Keratinocyte (primary cell): ENCODE measurements around the gene BCL2. TPM values are rescaled to one million over a fixed set of nuclear protein-coding genes. Genes with fewer than 3 reads are reported as not detected.

ENCODE experiments used
- DNase-seq: peaks from one replicate; pipeline ENCODE4 v3.0.0-alpha.2; 2011; ENCODE audit warnings: low read depth, missing footprints, low spot score
- FAIRE-seq: peaks from 2 replicates; lab custom pipeline; 2011; peaks lifted over from hg19 to GRCh38; lab: Jason Lieb, UNC
- H2AFZ ChIP-seq: 2 replicates; pipeline ENCODE4 v1.6.0; 2012; ENCODE audit warnings: low read length, control low read depth, inconsistent platforms; ENCODE audit not compliant: control insufficient read depth
- H3K27ac ChIP-seq: 2 replicates; pipeline ENCODE4 v1.5.1; 2011; ENCODE audit warnings: low read length; ENCODE audit not compliant: control insufficient read depth, insufficient read depth
- H3K27me3 ChIP-seq: 3 replicates; pipeline ENCODE4 v1.6.0; 2011; ENCODE audit warnings: low read length; ENCODE audit not compliant: control insufficient read depth, insufficient read depth; ENCODE audit errors: extremely low read depth
- H3K36me3 ChIP-seq, 2 experiments: 2 replicates in 1 of 2; 3 replicates in 1 of 2; pipeline ENCODE4 v1.5.1; 2011; ENCODE audit warnings: low read length in 2 of 2, mild to moderate bottlenecking in 1 of 2; ENCODE audit not compliant: control insufficient read depth in 2 of 2, insufficient read depth in 2 of 2; ENCODE audit errors: extremely low read depth in 1 of 2
- H3K4me1 ChIP-seq: 3 replicates; pipeline ENCODE4 v1.5.1; 2011; ENCODE audit warnings: low read length; ENCODE audit not compliant: control insufficient read depth, insufficient read depth; ENCODE audit errors: extremely low read depth
- H3K4me2 ChIP-seq: 3 replicates; pipeline ENCODE4 v1.6.0; 2011; ENCODE audit warnings: low read depth, low read length; ENCODE audit not compliant: control insufficient read depth, insufficient read depth; ENCODE audit errors: extremely low read depth
- H3K4me3 ChIP-seq, 3 experiments: fragments of 200-600 bp in 1 of 3; sonication (generic) in 1 of 3; 2 replicates in 2 of 3; 3 replicates in 1 of 3; pipeline ENCODE4 v1.5.1; 2011 to 2016; ENCODE audit warnings: low read length in 3 of 3, mild to moderate bottlenecking in 3 of 3, control low read depth in 2 of 3, inconsistent platforms in 1 of 3, low read depth in 1 of 3, mixed read lengths in 1 of 3, mixed run types in 1 of 3, moderate library complexity in 1 of 3; ENCODE audit not compliant: control insufficient read depth in 2 of 3, insufficient read depth in 2 of 3; ENCODE audit errors: extremely low read depth in 1 of 3
- H3K79me2 ChIP-seq: 2 replicates; pipeline ENCODE4 v1.6.0; 2012; ENCODE audit warnings: low read length; ENCODE audit not compliant: control insufficient read depth, insufficient read depth
- H3K9ac ChIP-seq: 3 replicates; pipeline ENCODE4 v1.6.0; 2011; ENCODE audit warnings: low read length; ENCODE audit not compliant: control insufficient read depth, insufficient read depth; ENCODE audit errors: extremely low read depth
- H3K9me1 ChIP-seq: 3 replicates; pipeline ENCODE4 v1.6.0; 2011; ENCODE audit warnings: low read length; ENCODE audit not compliant: control insufficient read depth, insufficient read depth; ENCODE audit errors: extremely low read depth
- H3K9me3 ChIP-seq: 2 replicates; pipeline ENCODE4 v1.5.1; 2012; ENCODE audit warnings: low read depth, low read length; ENCODE audit not compliant: control insufficient read depth
- H4K20me1 ChIP-seq: 3 replicates; pipeline ENCODE4 v1.6.0; 2011; ENCODE audit warnings: low read length; ENCODE audit not compliant: control insufficient read depth, insufficient read depth; ENCODE audit errors: extremely low read depth
- EZH2 ChIP-seq: IDR thresholded peaks from one replicate; pipeline ENCODE4 v1.6.1; 2012; ENCODE audit warnings: inconsistent platforms, mild to moderate bottlenecking, low read length, moderate library complexity
- dilution Hi-C: fragments of 300-500 bp; cut with MboI; formaldehyde crosslinking; loops from one replicate; pipeline ENCODE4 v1.7.0; 2020; ENCODE audit warnings: low sequenced_read_pairs; ENCODE audit not compliant: extremely low pct_ligation_motif_present
- polyA plus RNA-seq, 5 experiments: library from polyadenylated mRNA; depleted of rRNA in 3 of 5; stranded (reverse) in 3 of 5; stranded (forward) in 1 of 5; unstranded in 1 of 5; fragments of >200 nt; gene quantifications; 1 replicate in 1 of 5; 2 replicates in 3 of 5; 3 replicates in 1 of 5; pipeline versions ENCODE4 v1.2.1 to v1.2.3, GENCODE V29; 2011 to 2012; ENCODE audit warnings: missing spikeins in 2 of 5, low read depth in 1 of 5, low replicate concordance in 1 of 5
- TF ChIP-seq, protein P1 (sequence below), 3 experiments: IDR thresholded peaks in 1 of 3; conservative IDR thresholded peaks in 1 of 3; optimal IDR thresholded peaks in 1 of 3; 2 replicates in 2 of 3; 3 replicates in 1 of 3; pipeline versions ENCODE3 to v1.5.1; 2011; ENCODE audit warnings: low read length in 3 of 3, mild to moderate bottlenecking in 3 of 3, moderate library complexity in 2 of 3, control low read depth in 1 of 3, inconsistent platforms in 1 of 3; ENCODE audit not compliant: insufficient read depth in 2 of 3; ENCODE audit errors: extremely low read depth in 1 of 3

The BCL2 gene
- polyA plus RNA-seq, 1 donor (not counting 4 experiments of a cell fraction or from before 2014, with no cell fraction given), result 0.30 TPM

DNA sequence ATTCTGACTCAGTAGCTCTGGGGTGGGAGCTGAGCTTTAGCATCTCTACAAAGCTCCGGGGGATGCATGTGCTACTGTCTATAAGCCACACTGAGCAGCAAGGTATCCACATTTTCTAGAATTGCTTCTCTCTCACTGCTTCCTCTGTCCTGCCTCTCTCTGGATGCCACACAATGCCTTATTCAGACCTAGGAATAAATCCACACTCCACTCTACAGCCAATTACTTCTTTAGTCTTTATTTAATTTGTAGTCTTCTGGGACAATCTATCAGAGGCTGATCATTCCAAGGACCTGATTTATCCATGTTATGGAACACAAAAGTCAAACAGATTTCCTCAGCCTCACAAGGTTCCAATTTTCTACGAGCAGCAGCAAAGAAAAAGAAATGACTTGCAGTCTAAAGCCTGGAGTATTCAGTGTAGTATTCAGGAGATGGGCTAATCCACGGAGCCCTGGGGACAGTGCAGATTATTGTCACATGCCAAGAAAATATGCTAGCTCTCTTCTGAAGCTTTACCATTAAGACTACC lies 4.4 kb downstream of the BCL2 start:
- no peak for DNase-seq
- H3K4me3 ChIP-seq, result no peak overlapping the region
- H3K27me3 ChIP-seq, result peaks cover 10% of the 10 kb centered on the region
- H2AFZ ChIP-seq, result no peak overlapping the region
- FAIRE-seq, result no peak
- H3K9me1 ChIP-seq, result no peaks in the 10 kb centered on the region
- no peaks in the 10 kb centered on the region for H4K20me1 ChIP-seq
- H3K9me3 ChIP-seq, result no peaks in the 10 kb centered on the region
- TF ChIP-seq, protein P1, sequence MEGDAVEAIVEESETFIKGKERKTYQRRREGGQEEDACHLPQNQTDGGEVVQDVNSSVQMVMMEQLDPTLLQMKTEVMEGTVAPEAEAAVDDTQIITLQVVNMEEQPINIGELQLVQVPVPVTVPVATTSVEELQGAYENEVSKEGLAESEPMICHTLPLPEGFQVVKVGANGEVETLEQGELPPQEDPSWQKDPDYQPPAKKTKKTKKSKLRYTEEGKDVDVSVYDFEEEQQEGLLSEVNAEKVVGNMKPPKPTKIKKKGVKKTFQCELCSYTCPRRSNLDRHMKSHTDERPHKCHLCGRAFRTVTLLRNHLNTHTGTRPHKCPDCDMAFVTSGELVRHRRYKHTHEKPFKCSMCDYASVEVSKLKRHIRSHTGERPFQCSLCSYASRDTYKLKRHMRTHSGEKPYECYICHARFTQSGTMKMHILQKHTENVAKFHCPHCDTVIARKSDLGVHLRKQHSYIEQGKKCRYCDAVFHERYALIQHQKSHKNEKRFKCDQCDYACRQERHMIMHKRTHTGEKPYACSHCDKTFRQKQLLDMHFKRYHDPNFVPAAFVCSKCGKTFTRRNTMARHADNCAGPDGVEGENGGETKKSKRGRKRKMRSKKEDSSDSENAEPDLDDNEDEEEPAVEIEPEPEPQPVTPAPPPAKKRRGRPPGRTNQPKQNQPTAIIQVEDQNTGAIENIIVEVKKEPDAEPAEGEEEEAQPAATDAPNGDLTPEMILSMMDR (optimal IDR thresholded peaks at IDR 0.05 in 1 of 3, IDR thresholded peaks at IDR 0.05 in 1 of 3, conservative IDR thresholded peaks at IDR 0.05 in 1 of 3; ENCODE audit: extremely low read depth in 1 of 3, insufficient read depth in 2 of 3, low read length in 3 of 3), result no peak
- TF ChIP-seq EZH2, result no peak
- peaks cover 15% of the 10 kb centered on the region for H3K4me1 ChIP-seq
- no peak overlapping the region for H3K9ac ChIP-seq
- no peak overlapping the region for H3K4me2 ChIP-seq
- dilution Hi-C loops, result loop anchor here (25.0 kb wide), 1 partner anchor 303 kb away; no protein-coding TSS in a partner anchor
- no peak overlapping the region for H3K27ac ChIP-seq
- H3K36me3 ChIP-seq, result no peaks in the 10 kb centered on the region
- H3K79me2 ChIP-seq, result no peaks in the 10 kb centered on the region

DNA sequence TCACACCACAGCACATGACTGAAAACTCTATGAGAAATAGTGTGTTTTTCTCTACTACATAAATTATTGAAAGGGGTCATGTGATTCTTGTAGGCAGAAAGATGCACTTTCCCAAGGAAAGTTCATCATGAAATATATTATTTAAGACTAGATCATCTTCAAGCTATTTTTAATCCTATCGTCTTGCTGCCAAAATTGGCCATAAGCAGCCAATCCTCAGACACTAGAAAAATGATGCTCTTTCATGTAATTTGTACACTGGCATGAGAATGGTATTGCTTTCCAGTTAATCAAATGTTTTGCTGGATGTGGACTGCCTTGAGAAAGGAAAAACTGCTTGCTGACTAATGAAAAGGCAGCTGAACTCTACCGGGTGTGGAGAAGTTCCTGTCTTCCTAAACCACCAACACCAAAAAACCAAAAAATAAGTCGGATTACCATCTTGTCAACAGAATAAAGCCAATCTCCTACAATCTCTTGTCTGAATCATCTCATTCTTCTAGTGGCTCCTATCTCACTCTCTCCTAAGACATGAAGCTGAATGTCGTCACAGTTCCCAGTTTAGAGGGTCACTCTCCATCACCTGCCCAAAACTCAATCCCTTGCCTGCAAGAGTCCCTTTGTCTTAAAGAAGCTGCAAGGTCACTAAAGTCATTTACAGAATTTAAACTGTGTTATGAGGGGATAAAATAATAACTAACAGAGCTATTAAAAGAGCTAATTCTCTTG lies 5.3 kb downstream of the BCL2 start:
- TF ChIP-seq, protein P1 (optimal IDR thresholded peaks at IDR 0.05 in 1 of 3, IDR thresholded peaks at IDR 0.05 in 1 of 3, conservative IDR thresholded peaks at IDR 0.05 in 1 of 3; ENCODE audit: extremely low read depth in 1 of 3, insufficient read depth in 2 of 3, low read length in 3 of 3), result no peak
- TF ChIP-seq EZH2, result no peak
- Histone ChIP-seq H3K4me1 (peaks cover 11% of the 10 kb centered on the region), H3K9ac (no peak overlapping the region), H3K9me1 (no peaks in the 10 kb centered on the region), H3K4me3 (no peak overlapping the region), H3K79me2 (no peaks in the 10 kb centered on the region), H2AFZ (no peak overlapping the region), H3K27ac (no peak overlapping the region), H4K20me1 (no peaks in the 10 kb centered on the region), H3K9me3 (no peaks in the 10 kb centered on the region), H3K4me2 (no peak overlapping the region), H3K36me3 (no peaks in the 10 kb centered on the region), H3K27me3 (peaks cover 10% of the 10 kb centered on the region)
- DNase-seq (no peak), FAIRE-seq (peak; percentile 20)
- dilution Hi-C loops, result loop anchor here (25.0 kb wide), 1 partner anchor 302 kb away; no protein-coding TSS in a partner anchor
